HG03342 (cell line): ENCODE results near the gene LRRK2.

Experiments
- ATAC-seq: cut with Tn5 transposase; IDR thresholded peaks from one replicate; pipeline ENCODE4 v1.9.1; 2021; ENCODE audit warnings: mild to moderate bottlenecking, moderate library complexity; ENCODE audit not compliant: unreplicated experiment

Gene LRRK2

GRCh38 chr12:40390980-40391379 is 166.2 kb downstream of the LRRK2 start:
- ATAC-seq: no peak

- no peak for ATAC-seq
Observed at GRCh38 chr12:40393026-40393425, 168.2 kb downstream of the LRRK2 start.

- no peak for ATAC-seq
Observed at GRCh38 chr12:40399656-40400055, 174.9 kb downstream of the LRRK2 start.

GRCh38 chr12:40405419-40405818 is 180.6 kb downstream of the LRRK2 start:
- no peak for ATAC-seq
